B cell (primary cell): ENCODE data around the gene ANKRD30B. TPM values are rescaled to one million over a fixed set of nuclear protein-coding genes. Genes with fewer than 3 reads are reported as not detected.
"Not testable (repeated sequence)": the region's sequence is repeated elsewhere in the genome, so short reads cannot be mapped to it uniquely, and the experiment has no call there.

ENCODE experiments used
- ATAC-seq: fragments of 200-7000 bp; cut with Tn5 transposase; one replicate; pipeline ENCODE4 v1.10.0; 2021; ENCODE audit warnings: low read depth, mild to moderate bottlenecking, moderate number of reproducible peaks, moderate library complexity
- CTCF ChIA-PET: fragments of 350-600 bp; sonication (Branson Sonifier 250); formaldehyde crosslinking; loops from one replicate; lab custom pipeline; 2021; ENCODE audit warnings: antibody characterized with exemption, inconsistent platforms; lab: Charles Lee
- POLR2A ChIA-PET: fragments of 350-600 bp; sonication (Branson Sonifier 250); formaldehyde crosslinking; loops from one replicate; lab custom pipeline; 2021; ENCODE audit warnings: antibody characterized with exemption; lab: Charles Lee
- DNase-seq: peaks from one replicate; pipeline ENCODE4 v3.0.0; 2013
- H2AFZ ChIP-seq: 2 replicates; pipeline ENCODE4 v1.6.1; 2012; ENCODE audit warnings: mild to moderate bottlenecking, low read depth, low read length; ENCODE audit not compliant: insufficient read depth, poor library complexity, severe bottlenecking
- H3K27ac ChIP-seq, 2 donors: 1 replicate in 1 of 2; 2 replicates in 1 of 2; pipeline ENCODE4 v1.5.1; 2012 to 2013; ENCODE audit warnings: low read length in 2 of 2, mild to moderate bottlenecking in 2 of 2, moderate library complexity in 1 of 2
- H3K27me3 ChIP-seq, 4 experiments: fragments of 200-600 bp in 1 of 4; sonication (generic) in 1 of 4; replicated peaks in 1 of 4; 1 replicate in 2 of 4; 2 replicates in 2 of 4; pipeline versions ENCODE4 v1.6.1 to v1.7.0; 2013 to 2016; ENCODE audit warnings: low read length in 3 of 4, mild to moderate bottlenecking in 2 of 4, mixed read lengths in 1 of 4, moderate library complexity in 1 of 4; ENCODE audit not compliant: insufficient read depth in 4 of 4, control insufficient read depth in 3 of 4; ENCODE audit errors: control extremely low read depth in 1 of 4
- H3K36me3 ChIP-seq, 2 experiments: replicated peaks in 1 of 2; 1 replicate in 1 of 2; 2 replicates in 1 of 2; pipeline versions ENCODE4 v1.6.1 to v1.7.1; 2013; ENCODE audit warnings: low read length in 1 of 2; ENCODE audit not compliant: insufficient read depth in 2 of 2, control insufficient read depth in 1 of 2; ENCODE audit errors: control extremely low read depth in 1 of 2, extremely low read depth in 1 of 2
- H3K4me1 ChIP-seq, 2 donors: fragments of 200-600 bp in 1 of 2; sonication (generic) in 1 of 2; 1 replicate in 1 of 2; 2 replicates in 1 of 2; pipeline versions ENCODE4 v1.5.1 to v1.6.1; 2013 to 2017; ENCODE audit warnings: low read length in 2 of 2; ENCODE audit not compliant: control insufficient read depth in 2 of 2, insufficient read depth in 2 of 2
- H3K4me2 ChIP-seq: replicated peaks from 2 replicates; pipeline ENCODE3; 2012; ENCODE audit warnings: mild to moderate bottlenecking, low read depth, low read length; ENCODE audit not compliant: poor library complexity, severe bottlenecking
- H3K4me3 ChIP-seq, 5 experiments: fragments of 200-600 bp in 1 of 5; sonication (generic) in 1 of 5; 1 replicate in 3 of 5; 2 replicates in 2 of 5; pipeline versions ENCODE4 v1.5.1 to v1.7.0; 2011 to 2016; ENCODE audit warnings: low read length in 4 of 5, mild to moderate bottlenecking in 4 of 5, low read depth in 2 of 5, control low read depth in 1 of 5, moderate library complexity in 1 of 5; ENCODE audit not compliant: insufficient read depth in 1 of 5; ENCODE audit errors: control extremely low read depth in 1 of 5, extremely low read depth in 1 of 5
- H3K79me2 ChIP-seq: fragments of 200-600 bp; sonication (generic); one replicate; pipeline ENCODE4 v1.6.0; 2016; ENCODE audit warnings: low read length; ENCODE audit not compliant: control insufficient read depth, insufficient read depth
- H3K9ac ChIP-seq: fragments of 200-600 bp; sonication (generic); 2 replicates; pipeline ENCODE4 v1.6.1; 2017; ENCODE audit warnings: mild to moderate bottlenecking, low read length, moderate library complexity
- H3K9me3 ChIP-seq, 3 donors: one replicate each; pipeline versions ENCODE4 v1.6.1 to v1.7.1; 2013; ENCODE audit warnings: low read length in 2 of 3; ENCODE audit not compliant: control insufficient read depth in 2 of 3, insufficient read depth in 1 of 3; ENCODE audit errors: control extremely low read depth in 1 of 3
- H4K20me1 ChIP-seq: 2 replicates; pipeline ENCODE4 v1.6.0; 2012; ENCODE audit warnings: mild to moderate bottlenecking, low read length; ENCODE audit not compliant: insufficient read depth, control insufficient read depth, poor library complexity, severe bottlenecking
- H3K27ac Mint-ChIP-seq: one replicate; pipeline ENCODE4 v1.8.0; 2021; ENCODE audit warnings: mixed read lengths
- H3K27me3 Mint-ChIP-seq: one replicate; pipeline ENCODE4 v1.8.0; 2021; ENCODE audit warnings: mixed read lengths
- H3K4me1 Mint-ChIP-seq: one replicate; pipeline ENCODE4 v1.8.0; 2021; ENCODE audit warnings: mixed read lengths
- H3K4me3 Mint-ChIP-seq: one replicate; pipeline ENCODE4 v1.8.0; 2021; ENCODE audit warnings: mixed read lengths
- H3K9me3 Mint-ChIP-seq: one replicate; pipeline ENCODE4 v1.8.0; 2022; ENCODE audit warnings: mixed read lengths; ENCODE audit not compliant: insufficient read depth
- WGBS: methylation state at CpG from one replicate; pipeline ENCODE4 v1.1.5; 2013; ENCODE audit warnings: missing lambda C conversion rate; ENCODE audit not compliant: insufficient coverage; 5-methylcytosine and 5-hydroxymethylcytosine counted together
- intact Hi-C: fragments of 100-400 bp; cut with micrococcal nuclease; formaldehyde crosslinking; loops from one replicate; pipeline ENCODE4 v1.10.0; 2022
- polyA plus RNA-seq: library from polyadenylated mRNA; depleted of rRNA; stranded (reverse); fragments of >200 nt; gene quantifications from 2 replicates; pipeline ENCODE4 v1.2.3, GENCODE V29; 2012
- total RNA-seq, 2 donors: library from RNA; stranded (reverse); fragments of 120-200 nt in 1 of 2; gene quantifications; 1 replicate in 1 of 2; 2 replicates in 1 of 2; pipeline versions ENCODE4 v1.2.3 to v1.2.4, GENCODE V29; 2013 to 2022

ANKRD30B gene
- total and polyA plus RNA-seq, 2 donors (not counting 1 experiment from before 2014, with no cell fraction given) = 0.01 TPM; not detected in 1

DNA sequence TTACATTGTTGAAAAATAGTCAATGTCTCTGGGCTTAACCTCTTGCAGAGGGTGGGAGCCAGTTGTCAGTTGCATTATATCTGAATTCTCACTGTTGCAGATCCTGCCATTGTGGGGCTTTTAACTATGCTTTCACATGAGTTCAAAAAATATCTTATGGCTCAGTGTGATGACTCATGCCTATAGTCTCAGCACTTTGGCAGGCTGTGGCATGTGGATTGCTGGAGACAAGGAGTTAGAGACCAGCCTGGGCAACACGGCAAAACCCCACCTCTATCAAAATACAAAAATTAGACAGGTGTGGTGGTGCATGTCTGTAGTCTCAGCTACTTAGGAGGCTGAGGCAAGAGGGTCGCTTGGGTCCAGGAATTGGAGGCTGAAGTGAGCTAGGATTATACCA, 38.2 kb upstream of the ANKRD30B start:
- H3K4me3 Mint-ChIP-seq, H3K9me3 Mint-ChIP-seq, H3K27me3 ChIP-seq, H3K27ac Mint-ChIP-seq, H2AFZ ChIP-seq, H3K4me1 Mint-ChIP-seq, H3K9ac ChIP-seq, POLR2A ChIA-PET, H3K4me3 ChIP-seq, H3K36me3 ChIP-seq, H3K9me3 ChIP-seq, H4K20me1 ChIP-seq, H3K27ac ChIP-seq, H3K79me2 ChIP-seq, H3K4me1 ChIP-seq, DNase-seq, H3K27me3 Mint-ChIP-seq, CTCF ChIA-PET, H3K4me2 ChIP-seq, intact Hi-C loops, ATAC-seq: not testable (repeated sequence)
- no CpG with 5 or more reads among the region's 2 CpGs for whole genome bisulfite sequencing

DNA sequence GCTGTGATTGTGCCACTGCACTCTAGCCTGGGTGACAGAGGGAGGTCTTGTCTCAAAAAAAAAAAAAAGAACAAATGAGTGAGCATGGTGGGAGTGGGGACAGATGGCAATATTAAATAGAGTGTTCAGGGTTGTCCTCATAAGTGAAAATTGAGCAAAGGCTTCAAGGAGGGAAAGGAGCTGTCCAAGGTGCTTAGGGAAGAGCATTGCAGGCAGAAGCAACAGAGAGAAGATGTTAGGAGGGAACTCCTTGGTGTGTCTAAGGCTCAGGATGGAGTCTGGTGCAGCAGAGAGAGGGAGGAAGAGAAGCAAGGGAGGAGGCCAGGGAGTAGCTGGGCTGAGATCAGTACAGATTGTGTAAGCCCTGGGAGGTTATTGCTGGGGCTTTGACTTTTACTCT, 26.4 kb upstream of the ANKRD30B start:
- CTCF ChIA-PET, H2AFZ ChIP-seq, intact Hi-C loops, POLR2A ChIA-PET, H3K27me3 ChIP-seq, ATAC-seq, H3K27ac Mint-ChIP-seq, H3K4me3 ChIP-seq, H3K9me3 Mint-ChIP-seq, H3K9ac ChIP-seq, H3K27ac ChIP-seq, H3K36me3 ChIP-seq, H3K27me3 Mint-ChIP-seq, H3K4me1 Mint-ChIP-seq, DNase-seq, H3K4me1 ChIP-seq, H3K4me3 Mint-ChIP-seq, H3K79me2 ChIP-seq, H3K4me2 ChIP-seq, H3K9me3 ChIP-seq, H4K20me1 ChIP-seq: not testable (repeated sequence)

DNA sequence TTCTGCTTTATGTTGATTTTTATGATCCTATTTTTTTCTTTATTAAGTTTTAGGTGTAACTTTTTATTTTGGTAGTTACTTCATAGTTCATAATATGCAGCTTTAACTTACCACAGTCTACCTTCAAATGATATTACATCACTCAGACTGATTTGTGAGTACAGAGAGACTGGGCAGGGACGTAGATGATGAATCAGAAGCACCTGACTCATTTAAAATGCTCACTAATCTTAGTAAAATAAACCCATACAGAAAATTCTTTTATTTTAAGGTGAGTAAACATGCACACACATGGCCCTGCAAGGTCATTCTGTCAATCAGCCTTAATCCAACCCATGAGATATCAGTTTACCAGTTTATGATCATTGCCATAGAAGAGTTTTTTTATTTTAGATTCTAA, 8.9 kb upstream of the ANKRD30B start:
- POLR2A ChIA-PET, H3K27ac ChIP-seq, H3K4me1 ChIP-seq, H3K27me3 Mint-ChIP-seq, H3K9me3 Mint-ChIP-seq, H3K79me2 ChIP-seq, ATAC-seq, H3K27ac Mint-ChIP-seq, H3K4me3 Mint-ChIP-seq, H3K4me1 Mint-ChIP-seq, intact Hi-C loops, H3K4me3 ChIP-seq, CTCF ChIA-PET, H4K20me1 ChIP-seq, H3K36me3 ChIP-seq, H3K9me3 ChIP-seq, H3K4me2 ChIP-seq, H3K27me3 ChIP-seq, H3K9ac ChIP-seq, H2AFZ ChIP-seq, DNase-seq: not testable (repeated sequence)
- no CpG with 5 or more reads among the region's 1 CpG for WGBS
